ENCODE measurements around the gene GGTLC2. TPM values are rescaled to one million over a fixed set of nuclear protein-coding genes. Genes with fewer than 3 reads are reported as not detected.

GGTLC2 gene
- total RNA-seq, 1 donor from 2014 or later = not detected

GRCh38 chr22:22687638-22688500, 43.5 kb downstream of the GGTLC2 start:
- H3K27ac ChIP-seq (ENCODE audit: low read depth, low read length) = no peak overlapping the region

GRCh38 chr22:22689621-22690345, 45.4 kb downstream of the GGTLC2 start:
- Histone ChIP-seq H3K36me3 (ENCODE audit: control insufficient read depth in 3 of 3, insufficient read depth in 3 of 3, low read length in 3 of 3) (no peaks in the 10 kb centered on the region), H3K4me1 (ENCODE audit: control insufficient read depth in 3 of 3, insufficient read depth in 3 of 3, low read length in 3 of 3) (no peaks in the 10 kb centered on the region), H3K9ac (ENCODE audit: low read depth in 1 of 3, low read length in 3 of 3) (no peak overlapping the region), H3K9me3 (ENCODE audit: control insufficient read depth in 3 of 3, low read length in 3 of 3) (no peaks in the 10 kb centered on the region), H3K4me3 (ENCODE audit: low read length in 3 of 3) (no peak overlapping the region), H3K27me3 (ENCODE audit: control insufficient read depth in 3 of 3, insufficient read depth in 3 of 3, low read length in 3 of 3) (peaks cover 0 to 3% (median 3%) of the 10 kb centered on the region in 3 donors), H3K27ac (ENCODE audit: low read depth, low read length) (no peak overlapping the region)

More at GRCh38 chr22:22687638-22688500, 43.5 kb downstream of the GGTLC2 start:
- no peak overlapping the region for H3K9ac ChIP-seq (ENCODE audit: low read depth in 1 of 3, low read length in 3 of 3)
- H3K4me1 ChIP-seq (ENCODE audit: control insufficient read depth in 3 of 3, insufficient read depth in 3 of 3, low read length in 3 of 3) = no peaks in the 10 kb centered on the region
- H3K27me3 ChIP-seq (ENCODE audit: control insufficient read depth in 3 of 3, insufficient read depth in 3 of 3, low read length in 3 of 3) = peaks cover 0 to 3% (median 1%) of the 10 kb centered on the region in 3 donors
- no peaks in the 10 kb centered on the region for H3K36me3 ChIP-seq (ENCODE audit: control insufficient read depth in 3 of 3, insufficient read depth in 3 of 3, low read length in 3 of 3)
- H3K4me3 ChIP-seq (ENCODE audit: low read length in 3 of 3) = no peak overlapping the region
- no peaks in the 10 kb centered on the region for H3K9me3 ChIP-seq (ENCODE audit: control insufficient read depth in 3 of 3, low read length in 3 of 3)

- Histone ChIP-seq H3K27ac (ENCODE audit: low read depth, low read length) (no peak overlapping the region), H3K36me3 (ENCODE audit: control insufficient read depth in 3 of 3, insufficient read depth in 3 of 3, low read length in 3 of 3) (no peaks in the 10 kb centered on the region), H3K9ac (ENCODE audit: low read depth in 1 of 3, low read length in 3 of 3) (no peak overlapping the region), H3K4me3 (ENCODE audit: low read length in 3 of 3) (no peak overlapping the region), H3K4me1 (ENCODE audit: control insufficient read depth in 3 of 3, insufficient read depth in 3 of 3, low read length in 3 of 3) (no peaks in the 10 kb centered on the region), H3K9me3 (ENCODE audit: control insufficient read depth in 3 of 3, low read length in 3 of 3) (no peaks in the 10 kb centered on the region), H3K27me3 (ENCODE audit: control insufficient read depth in 3 of 3, insufficient read depth in 3 of 3, low read length in 3 of 3) (peaks cover 0 to 8% (median 3%) of the 10 kb centered on the region in 3 donors)
Observed at GRCh38 chr22:22691055-22691454, 46.6 kb downstream of the GGTLC2 start.

GRCh38 chr22:22691716-22692701, 47.6 kb downstream of the GGTLC2 start:
- H3K27ac ChIP-seq (ENCODE audit: low read depth, low read length) = no peak overlapping the region
- no peak overlapping the region for H3K4me3 ChIP-seq (ENCODE audit: low read length in 3 of 3)
- no peaks in the 10 kb centered on the region for H3K9me3 ChIP-seq (ENCODE audit: control insufficient read depth in 3 of 3, low read length in 3 of 3)
- H3K9ac ChIP-seq (ENCODE audit: low read depth in 1 of 3, low read length in 3 of 3) = no peak overlapping the region
- no peaks in the 10 kb centered on the region for H3K4me1 ChIP-seq (ENCODE audit: control insufficient read depth in 3 of 3, insufficient read depth in 3 of 3, low read length in 3 of 3)
- peaks cover 0 to 8% (median 3%) of the 10 kb centered on the region in 3 donors for H3K27me3 ChIP-seq (ENCODE audit: control insufficient read depth in 3 of 3, insufficient read depth in 3 of 3, low read length in 3 of 3)
- no peaks in the 10 kb centered on the region for H3K36me3 ChIP-seq (ENCODE audit: control insufficient read depth in 3 of 3, insufficient read depth in 3 of 3, low read length in 3 of 3)

- Histone ChIP-seq H3K4me1 (ENCODE audit: control insufficient read depth in 3 of 3, insufficient read depth in 3 of 3, low read length in 3 of 3) (no peaks in the 10 kb centered on the region), H3K27me3 (ENCODE audit: control insufficient read depth in 3 of 3, insufficient read depth in 3 of 3, low read length in 3 of 3) (peaks cover 0 to 8% (median 3%) of the 10 kb centered on the region in 3 donors), H3K9me3 (ENCODE audit: control insufficient read depth in 3 of 3, low read length in 3 of 3) (no peaks in the 10 kb centered on the region), H3K36me3 (ENCODE audit: control insufficient read depth in 3 of 3, insufficient read depth in 3 of 3, low read length in 3 of 3) (no peaks in the 10 kb centered on the region), H3K9ac (ENCODE audit: low read depth in 1 of 3, low read length in 3 of 3) (no peak overlapping the region), H3K4me3 (ENCODE audit: low read length in 3 of 3) (no peak overlapping the region), H3K27ac (ENCODE audit: low read depth, low read length) (no peak overlapping the region)
Observed at GRCh38 chr22:22692707-22693530, 48.5 kb downstream of the GGTLC2 start.

- Histone ChIP-seq H3K27ac (ENCODE audit: low read depth, low read length) (no peak overlapping the region), H3K9ac (ENCODE audit: low read depth in 1 of 3, low read length in 3 of 3) (no peak overlapping the region), H3K4me3 (ENCODE audit: low read length in 3 of 3) (no peak overlapping the region), H3K9me3 (ENCODE audit: control insufficient read depth in 3 of 3, low read length in 3 of 3) (no peaks in the 10 kb centered on the region), H3K4me1 (ENCODE audit: control insufficient read depth in 3 of 3, insufficient read depth in 3 of 3, low read length in 3 of 3) (no peaks in the 10 kb centered on the region), H3K27me3 (ENCODE audit: control insufficient read depth in 3 of 3, insufficient read depth in 3 of 3, low read length in 3 of 3) (peaks cover 0 to 11% (median 3%) of the 10 kb centered on the region in 3 donors), H3K36me3 (ENCODE audit: control insufficient read depth in 3 of 3, insufficient read depth in 3 of 3, low read length in 3 of 3) (no peaks in the 10 kb centered on the region)
Observed at GRCh38 chr22:22693531-22693884, 49.1 kb downstream of the GGTLC2 start.

- Histone ChIP-seq H3K9me3 (ENCODE audit: control insufficient read depth in 3 of 3, low read length in 3 of 3) (no peaks in the 10 kb centered on the region), H3K4me1 (ENCODE audit: control insufficient read depth in 3 of 3, insufficient read depth in 3 of 3, low read length in 3 of 3) (no peaks in the 10 kb centered on the region), H3K27ac (ENCODE audit: low read depth, low read length) (no peak overlapping the region), H3K9ac (ENCODE audit: low read depth in 1 of 3, low read length in 3 of 3) (no peak overlapping the region), H3K36me3 (ENCODE audit: control insufficient read depth in 3 of 3, insufficient read depth in 3 of 3, low read length in 3 of 3) (no peaks in the 10 kb centered on the region), H3K27me3 (ENCODE audit: control insufficient read depth in 3 of 3, insufficient read depth in 3 of 3, low read length in 3 of 3) (peaks cover 0 to 11% (median 0%) of the 10 kb centered on the region in 3 donors), H3K4me3 (ENCODE audit: low read length in 3 of 3) (no peak overlapping the region)
Observed at GRCh38 chr22:22694106-22694505, 49.7 kb downstream of the GGTLC2 start.

GRCh38 chr22:22696104-22696503, 51.7 kb downstream of the GGTLC2 start:
- Histone ChIP-seq H3K4me1 (ENCODE audit: control insufficient read depth in 3 of 3, insufficient read depth in 3 of 3, low read length in 3 of 3) (no peaks in the 10 kb centered on the region), H3K4me3 (ENCODE audit: low read length in 3 of 3) (no peak overlapping the region), H3K27me3 (ENCODE audit: control insufficient read depth in 3 of 3, insufficient read depth in 3 of 3, low read length in 3 of 3) (peaks cover 0 to 11% (median 0%) of the 10 kb centered on the region in 3 donors), H3K27ac (ENCODE audit: low read depth, low read length) (no peak overlapping the region), H3K9ac (ENCODE audit: low read depth in 1 of 3, low read length in 3 of 3) (no peak overlapping the region), H3K9me3 (ENCODE audit: control insufficient read depth in 3 of 3, low read length in 3 of 3) (no peaks in the 10 kb centered on the region), H3K36me3 (ENCODE audit: control insufficient read depth in 3 of 3, insufficient read depth in 3 of 3, low read length in 3 of 3) (no peaks in the 10 kb centered on the region)

All from skeletal muscle tissue (tissue), 4 donors.